Measurements from ENCODE around the gene PHLDA3.

DNA sequence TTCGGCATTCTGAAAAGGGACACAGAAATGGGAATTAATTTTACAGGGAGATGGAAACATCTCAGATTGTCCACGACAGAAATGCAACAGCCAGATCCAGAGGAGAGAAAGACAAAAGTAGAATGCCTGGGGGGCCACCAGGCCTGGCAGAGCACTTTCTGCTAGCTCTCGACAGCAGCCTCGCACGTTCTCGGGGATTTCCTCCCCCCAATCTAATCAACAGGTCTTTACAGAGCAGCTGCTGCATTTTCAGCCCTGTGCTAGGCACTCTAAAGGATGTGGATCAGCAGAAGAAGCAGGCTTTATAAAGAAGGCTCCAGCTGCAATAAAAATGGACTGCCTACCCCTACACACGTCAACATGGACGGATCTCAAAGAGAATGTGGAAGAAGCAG is 27.3 kb upstream of the PHLDA3 start:
- TF ChIP-seq POLR2AphosphoS5 (IDR thresholded peaks at IDR 0.05; ENCODE audit: low read depth, low read length) (no peak), TAF1 (IDR thresholded peaks at IDR 0.05; ENCODE audit: low read depth, low read length) (no peak), POLR2A (IDR thresholded peaks at IDR 0.05; ENCODE audit: low read depth, low read length) (no peak)

Measured in GM12891 (cell line).